GM08714 (cell line): ENCODE measurements around the gene CTBP2.

Experiments used
- H3K4me3 ChIP-seq: fragments of 200-500 bp; sonication (Bioruptor generic); 2 replicates; pipeline ENCODE4 v1.5.1; 2014; ENCODE audit warnings: mild to moderate bottlenecking, low read length, inconsistent platforms
- ZNF274 ChIP-seq: IDR thresholded peaks from 2 replicates; pipeline ENCODE4 v1.6.1; 2012; ENCODE audit warnings: mild to moderate bottlenecking, low read depth, low read length

Gene CTBP2

DNA sequence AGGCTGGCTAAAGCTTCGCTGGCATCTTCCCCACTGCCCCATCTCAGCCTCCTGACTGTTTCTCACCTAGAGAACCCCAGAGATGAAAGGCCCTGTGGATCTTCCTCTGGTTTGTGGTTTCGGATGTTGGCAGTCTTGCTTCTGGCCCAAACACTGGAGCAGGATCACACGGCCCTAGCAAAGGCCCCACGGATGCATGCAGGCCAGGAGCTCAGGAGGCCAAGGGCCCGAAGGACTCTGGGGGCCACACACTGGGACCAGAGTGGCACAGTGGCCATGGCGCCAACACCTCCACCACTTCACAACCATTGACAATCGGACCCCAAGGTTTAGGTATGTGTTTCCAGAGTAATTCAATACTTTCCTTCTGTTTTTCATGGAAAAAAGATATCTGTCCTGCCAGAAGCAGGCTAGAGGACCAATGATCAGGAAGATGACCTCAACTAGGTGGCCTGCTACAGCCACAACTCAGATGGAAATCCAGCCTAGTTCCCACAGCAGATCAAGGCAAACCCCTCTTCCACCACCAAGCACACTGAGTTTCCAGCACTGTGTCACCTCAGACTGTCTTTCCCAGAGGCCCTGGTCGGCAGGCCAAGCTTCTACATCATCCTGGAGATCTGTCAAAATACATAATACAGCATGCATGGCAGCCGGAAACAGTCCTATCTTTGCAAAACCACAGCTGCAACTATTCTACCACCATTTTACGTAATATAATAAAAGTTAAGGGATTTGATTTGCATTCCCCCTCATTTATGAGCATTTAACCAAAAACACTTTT is 53.0 kb downstream of the CTBP2 start:
- TF ChIP-seq ZNF274, result no peak

DNA sequence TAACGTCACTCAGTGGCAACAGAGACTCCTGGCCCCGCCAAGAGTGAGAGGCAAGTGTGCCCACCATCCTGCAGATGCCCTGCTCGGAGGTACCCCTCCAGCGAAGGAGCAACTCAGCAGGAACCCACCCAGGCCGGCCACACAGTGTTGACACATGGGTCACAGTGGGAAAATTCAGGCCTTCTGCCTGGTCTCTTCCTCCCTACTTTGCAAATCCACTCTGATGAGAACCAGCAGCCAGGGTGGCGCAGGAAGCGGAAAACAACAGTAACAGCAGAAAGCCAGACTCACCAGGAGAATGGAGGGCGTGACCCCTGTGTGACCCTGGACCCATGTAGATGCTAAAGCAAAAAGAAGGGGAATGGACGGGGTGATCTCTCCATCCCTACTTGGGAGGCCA is 53.8 kb downstream of the CTBP2 start:
- TF ChIP-seq ZNF274, result no peak
- no peak overlapping the region for H3K4me3 ChIP-seq

More for the DNA sequence above, 53.0 kb downstream of the CTBP2 start:
- no peak overlapping the region for H3K4me3 ChIP-seq

DNA sequence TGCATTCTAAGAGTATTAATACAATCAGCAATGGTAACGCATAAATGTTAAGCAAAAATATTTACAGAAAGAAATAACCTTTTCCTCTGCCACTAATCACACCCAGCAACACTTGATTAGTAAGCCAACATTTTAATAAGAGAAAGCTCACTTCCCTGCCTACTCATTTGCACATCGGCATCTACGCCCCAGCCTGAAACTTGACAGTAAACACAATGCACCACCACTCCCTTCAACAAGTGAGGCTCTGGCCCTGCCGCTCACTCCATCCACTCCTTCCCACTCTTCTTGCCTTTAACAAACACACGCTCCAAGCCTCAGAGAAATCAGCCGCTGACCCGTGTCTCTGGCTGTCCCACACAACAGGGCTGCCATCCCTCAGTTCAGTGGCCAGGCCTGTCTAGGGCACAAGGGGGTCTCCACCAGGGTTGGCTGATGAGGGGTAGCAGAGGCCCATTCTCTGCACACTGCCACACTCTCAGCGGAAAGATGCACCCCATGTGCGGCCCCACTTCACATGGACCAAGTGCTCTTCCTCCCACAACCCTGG is 54.6 kb downstream of the CTBP2 start:
- no peak for TF ChIP-seq ZNF274
- H3K4me3 ChIP-seq, result no peak overlapping the region

DNA sequence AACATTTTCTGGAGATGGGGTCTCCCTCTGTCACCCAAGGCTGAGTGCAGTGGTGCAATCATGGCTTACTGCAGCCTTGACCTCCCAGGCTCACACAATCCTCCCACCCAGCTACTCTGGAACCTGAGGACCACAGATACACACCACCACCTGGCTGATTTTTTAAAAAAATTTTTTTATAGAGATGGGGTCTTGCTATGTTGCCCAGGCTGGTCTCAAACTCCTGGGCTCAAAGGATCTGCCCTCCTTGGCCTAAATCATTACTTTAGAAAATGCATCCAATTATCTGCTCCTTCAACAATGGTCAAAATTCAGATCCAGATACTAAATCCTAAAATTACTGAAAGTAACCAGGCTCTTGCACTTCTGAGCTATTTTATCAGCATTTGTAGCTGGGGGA is 55.2 kb downstream of the CTBP2 start:
- H3K4me3 ChIP-seq, result no peak overlapping the region
- TF ChIP-seq ZNF274, result no peak

DNA sequence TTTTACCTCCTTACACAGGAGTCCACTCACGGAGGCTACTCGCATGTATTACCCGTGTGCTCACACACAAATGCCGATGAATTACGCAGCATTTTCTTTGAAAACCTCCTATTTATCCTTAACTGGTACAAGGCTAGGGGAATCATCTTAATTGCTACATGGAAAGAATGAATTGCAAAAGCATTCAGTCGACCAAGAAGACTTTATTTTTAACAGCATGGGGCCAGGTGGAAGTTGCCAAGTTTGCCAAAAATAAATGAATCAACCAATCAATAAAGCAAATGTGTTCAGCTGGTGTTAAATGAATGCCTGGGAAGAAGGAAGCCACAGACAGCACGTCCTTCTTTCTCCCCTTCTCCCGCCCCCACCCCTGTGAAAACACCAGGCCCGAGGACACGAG is 55.8 kb downstream of the CTBP2 start:
- no peak overlapping the region for H3K4me3 ChIP-seq
- TF ChIP-seq ZNF274, result no peak

DNA sequence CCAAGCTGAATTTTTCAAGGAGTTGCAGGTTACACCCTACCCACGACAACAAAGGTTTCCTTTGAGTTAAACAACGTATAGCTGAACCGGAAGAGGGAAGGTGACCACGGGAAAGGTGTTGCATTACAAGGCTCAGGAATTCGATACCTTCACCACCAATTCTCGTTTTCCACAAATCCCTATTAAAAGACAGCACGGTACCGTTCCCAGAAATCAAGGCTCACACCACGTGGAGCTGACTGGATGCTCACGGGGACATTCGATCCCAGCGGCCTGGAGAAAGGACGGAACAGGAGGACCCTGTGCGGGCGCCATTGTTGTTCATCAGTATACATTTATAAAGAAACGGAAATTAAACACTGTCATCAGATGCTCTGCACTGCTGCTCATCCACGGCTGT is 56.4 kb downstream of the CTBP2 start:
- TF ChIP-seq ZNF274, result no peak

DNA sequence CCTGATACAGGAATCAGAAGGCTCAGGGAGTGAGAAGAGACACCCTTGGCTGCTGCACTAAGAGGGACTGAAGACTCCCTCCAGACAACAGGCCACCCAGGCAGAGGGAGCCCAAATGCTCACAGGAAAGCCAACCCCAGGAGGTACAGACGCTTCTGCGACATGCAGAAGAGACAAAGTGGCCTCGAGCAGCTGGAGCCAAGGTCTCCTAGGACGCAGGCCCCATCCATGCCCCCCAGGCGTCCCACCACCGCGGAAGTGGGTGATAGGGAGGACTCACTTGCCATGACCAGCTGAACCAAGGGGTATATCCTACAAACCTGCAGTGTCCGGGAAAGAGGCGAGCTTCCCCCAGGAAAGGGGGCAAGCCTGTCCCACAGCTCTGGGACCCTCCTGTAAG is 56.9 kb downstream of the CTBP2 start:
- TF ChIP-seq ZNF274, result no peak
- H3K4me3 ChIP-seq, result no peak overlapping the region

More for the DNA sequence above, 56.4 kb downstream of the CTBP2 start:
- H3K4me3 ChIP-seq, result no peak overlapping the region

DNA sequence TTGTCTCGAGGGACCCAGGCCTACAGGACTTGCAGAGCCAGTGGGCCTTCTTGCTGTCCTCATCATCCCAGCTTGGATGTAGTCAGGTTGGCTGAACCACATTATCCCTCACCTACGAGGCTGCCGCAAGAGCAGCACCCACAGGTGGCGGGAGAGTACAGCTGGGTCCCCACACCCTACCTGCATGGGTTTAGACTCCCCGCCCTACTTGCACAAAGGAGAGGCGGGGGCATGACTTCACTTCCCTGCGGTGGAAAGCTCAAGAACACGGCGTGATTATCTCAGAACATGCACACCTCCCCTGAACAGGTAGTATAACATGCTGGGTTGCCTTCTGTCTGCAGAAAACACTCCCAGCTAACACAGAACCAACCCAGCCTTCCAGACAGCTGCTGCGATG is 57.5 kb downstream of the CTBP2 start:
- TF ChIP-seq ZNF274, result no peak
- H3K4me3 ChIP-seq, result no peak overlapping the region

DNA sequence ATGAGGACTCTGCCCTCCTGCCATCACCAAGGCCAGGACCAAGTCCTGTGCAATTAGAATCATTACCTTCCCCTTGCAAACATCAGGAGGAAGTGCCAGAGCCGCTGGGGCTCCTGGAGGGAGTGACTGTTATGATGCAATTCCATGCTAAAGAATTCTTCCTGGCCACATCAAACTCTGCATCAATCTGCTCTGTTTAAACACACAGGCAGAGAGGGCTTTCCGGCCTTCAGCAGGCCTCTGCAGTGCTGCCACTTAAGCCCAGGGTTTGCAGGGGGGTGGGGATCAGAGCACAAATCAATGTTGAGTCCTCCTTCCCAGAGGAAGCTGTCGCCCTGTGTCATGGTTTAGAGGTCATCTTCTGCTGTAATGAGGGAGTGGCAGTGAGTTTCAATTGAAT is 58.1 kb downstream of the CTBP2 start:
- H3K4me3 ChIP-seq, result no peak overlapping the region
- TF ChIP-seq ZNF274, result no peak

DNA sequence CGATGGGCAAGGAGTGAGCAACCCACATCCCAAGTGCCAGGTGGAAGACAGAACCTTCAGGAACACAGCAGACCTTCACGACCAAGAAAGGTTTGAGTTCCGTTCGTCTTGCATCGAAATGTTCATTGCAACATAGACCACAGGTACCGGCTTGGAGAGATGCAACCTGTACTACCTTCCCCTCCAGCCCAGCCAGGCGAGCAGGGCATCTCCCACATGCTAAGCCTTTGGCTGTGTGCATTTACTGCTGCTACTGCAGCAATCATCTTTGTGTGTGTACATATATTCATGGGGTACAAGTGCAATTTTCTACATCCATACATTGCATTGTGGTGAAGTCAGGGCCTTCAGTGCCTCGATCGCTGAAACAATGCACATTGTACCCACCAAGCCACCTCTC is 58.8 kb downstream of the CTBP2 start:
- no peak for TF ChIP-seq ZNF274

DNA sequence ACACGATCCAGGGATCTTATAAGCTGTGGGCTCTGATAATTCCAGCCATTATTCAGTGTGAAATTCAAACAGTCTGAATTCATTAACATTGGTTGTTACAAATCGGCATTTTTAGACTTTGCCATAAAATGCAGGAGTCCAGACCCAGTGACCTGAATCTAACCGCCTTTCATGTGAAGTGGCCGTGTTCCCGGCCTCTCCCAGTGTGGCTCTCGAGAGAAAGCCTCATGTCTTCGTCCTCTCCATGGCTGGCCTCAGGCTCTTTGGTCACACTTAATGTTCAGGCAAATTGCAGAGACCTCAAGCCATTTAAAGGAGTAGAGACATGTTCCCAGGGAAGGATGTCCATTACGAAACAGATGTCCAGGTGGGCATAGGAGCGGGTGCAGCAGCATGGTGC is 59.3 kb downstream of the CTBP2 start:
- TF ChIP-seq ZNF274, result no peak
- no peak overlapping the region for H3K4me3 ChIP-seq

More for the DNA sequence above, 58.8 kb downstream of the CTBP2 start:
- no peak overlapping the region for H3K4me3 ChIP-seq

DNA sequence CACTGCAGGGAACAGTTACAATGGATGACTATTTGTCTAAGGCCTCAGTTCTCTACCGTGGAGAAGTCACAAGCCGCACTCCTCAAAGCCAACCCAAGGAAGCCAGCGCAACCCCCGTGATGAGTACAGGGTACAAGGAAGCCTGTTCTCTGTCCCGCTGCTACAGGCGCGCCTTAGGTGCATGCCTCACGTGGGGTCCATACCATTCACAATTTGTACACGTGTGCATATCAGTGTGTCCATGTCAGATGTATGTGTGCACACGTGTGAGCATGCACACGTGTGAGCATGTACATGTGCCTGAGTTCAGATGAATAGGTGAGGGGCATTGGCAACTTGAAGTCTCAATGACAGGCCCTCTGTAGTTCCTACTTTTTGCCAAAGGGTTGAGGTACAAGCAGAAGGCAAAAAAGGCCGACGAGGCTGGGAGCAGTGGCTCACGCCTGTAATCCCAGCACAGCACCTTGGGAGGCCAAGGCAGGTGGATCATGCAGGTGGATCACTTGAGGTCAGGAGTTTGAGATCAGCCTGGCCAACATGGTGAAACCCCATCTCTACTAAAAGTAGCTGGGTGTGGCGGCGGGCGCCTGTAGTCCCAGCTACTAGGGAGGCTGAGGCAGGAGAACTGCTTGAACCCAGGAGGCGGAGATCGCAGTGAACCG is 62.8 kb downstream of the CTBP2 start:
- TF ChIP-seq ZNF274, result no peak
- H3K4me3 ChIP-seq, result no peak overlapping the region

DNA sequence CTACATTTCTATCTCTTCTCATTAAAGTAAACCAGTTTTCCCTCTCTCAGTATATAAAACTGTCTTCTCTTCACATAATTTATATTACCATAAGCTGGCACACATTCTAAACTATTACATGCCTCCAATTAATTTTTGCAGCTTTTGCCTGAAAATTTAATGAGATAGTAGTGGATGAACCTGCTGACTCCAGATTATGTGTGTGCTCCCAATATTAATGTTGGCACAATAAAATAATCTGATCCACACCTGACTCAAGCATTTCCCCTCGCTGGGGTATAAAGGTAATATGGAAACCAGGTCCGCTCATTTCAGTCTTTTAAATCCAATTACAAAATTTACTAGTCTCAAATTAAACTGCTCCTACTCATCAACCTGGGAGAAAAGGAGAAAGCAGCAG is 63.4 kb downstream of the CTBP2 start:
- no peak overlapping the region for H3K4me3 ChIP-seq
- TF ChIP-seq ZNF274, result no peak

DNA sequence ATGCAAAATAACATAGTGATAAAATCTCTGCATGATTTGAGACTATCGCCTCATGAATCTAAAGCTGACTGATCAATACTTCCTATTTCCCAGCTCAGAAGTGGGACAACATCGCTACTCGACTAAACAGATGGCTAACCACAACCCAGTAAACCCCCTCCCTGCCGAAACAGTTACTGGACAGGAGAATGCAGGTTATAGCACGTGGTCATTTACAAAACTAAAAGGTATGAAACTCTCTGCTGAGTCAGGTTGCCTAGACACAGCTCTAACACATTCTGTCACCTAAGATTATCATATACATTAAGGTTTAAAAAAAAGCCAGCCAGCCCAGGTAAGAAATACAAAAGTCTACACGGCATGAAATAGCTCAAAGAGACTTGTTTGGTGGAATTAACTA is 64.0 kb downstream of the CTBP2 start:
- no peak overlapping the region for H3K4me3 ChIP-seq
- TF ChIP-seq ZNF274, result no peak

DNA sequence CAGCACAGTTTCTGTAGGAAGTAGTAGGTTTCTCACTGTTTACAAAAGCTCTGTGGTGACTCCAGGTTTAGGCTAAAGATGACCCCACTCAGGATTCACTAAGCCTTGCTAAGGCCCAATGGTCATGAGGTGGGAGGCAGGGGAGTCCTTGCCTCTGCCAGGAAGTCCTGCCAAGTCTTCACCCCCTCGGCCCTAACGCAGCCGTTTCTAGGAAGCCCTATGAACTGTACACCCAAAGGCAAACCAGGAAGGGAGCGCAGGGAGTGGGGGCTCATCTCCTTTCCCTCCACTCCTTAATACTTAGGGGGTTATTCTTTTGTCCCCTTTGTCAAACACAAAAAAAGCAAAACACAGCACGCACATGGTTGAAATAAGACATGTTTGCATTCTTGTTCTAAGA is 64.6 kb downstream of the CTBP2 start:
- H3K4me3 ChIP-seq, result no peak overlapping the region
- TF ChIP-seq ZNF274, result no peak
